ENCODE measurements around the gene RIC1. TPM values are rescaled to one million over a fixed set of nuclear protein-coding genes. Genes with fewer than 3 reads are reported as not detected.
"Not testable (repeated sequence)": the region's sequence is repeated elsewhere in the genome, so short reads cannot be mapped to it uniquely, and the experiment has no call there.

The RIC1 gene
- total RNA-seq, 1 experiment from 2014 or later = 25.5 TPM

DNA sequence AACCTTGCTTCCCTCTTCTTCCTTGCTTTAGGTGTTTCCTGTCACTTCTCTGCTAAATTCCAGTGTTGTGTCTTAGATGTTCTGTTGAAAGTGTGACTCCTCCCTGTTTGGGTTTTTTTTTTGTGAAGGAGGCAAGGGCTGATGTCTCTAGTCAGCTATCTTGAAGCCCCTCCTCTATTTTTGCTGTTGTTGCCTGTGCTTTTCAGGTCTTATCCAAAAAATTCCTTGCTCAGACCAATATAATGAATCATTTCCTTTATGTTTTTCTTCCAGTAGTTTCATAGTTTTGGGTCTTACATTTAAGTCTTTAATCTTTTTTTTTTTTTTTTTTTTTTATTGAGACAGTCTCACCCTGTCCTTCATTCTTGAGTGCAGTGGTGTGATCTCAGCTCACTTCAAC, 22.3 kb downstream of the RIC1 start:
- ATAC-seq (no peak), DNase-seq (ENCODE audit: low read depth, low spot score) (no peak)
- no peak overlapping the region for H3K9ac ChIP-seq (ENCODE audit: low read length)
- intact Hi-C loops (cut with micrococcal nuclease) = no loop called here
- POLR2A ChIA-PET = no interaction called here
- H2AFZ ChIP-seq (ENCODE audit: low read depth, low read length, poor library complexity, severe bottlenecking) = no peak overlapping the region
- peaks cover 0 to 3% of the 10 kb centered on the region in 2 experiments; a peak in 1 of 4 replicates for H3K9me3 ChIP-seq (ENCODE audit: control insufficient read depth in 1 of 2, insufficient read depth in 1 of 2, low read depth in 1 of 2, low read length in 2 of 2)
- no peaks in the 10 kb centered on the region for H3K4me1 ChIP-seq (ENCODE audit: control insufficient read depth in 1 of 2, insufficient read depth in 2 of 2, low read length in 2 of 2)
- 0 out of 2 replicates have a peak, but pooled peaks cover 3% of the 10 kb centered on the region for H4K20me1 ChIP-seq (ENCODE audit: insufficient read depth)
- H3K9me2 ChIP-seq (ENCODE audit: insufficient read depth) = no peaks in the 10 kb centered on the region
- H3K79me2 ChIP-seq (ENCODE audit: insufficient read depth, low read length) = peaks cover 96% of the 10 kb centered on the region
- CTCF ChIA-PET = no interaction called here
- H3K36me3 ChIP-seq (ENCODE audit: control insufficient read depth in 1 of 2, insufficient read depth in 2 of 2, low read length in 2 of 2) = no peaks in the 10 kb centered on the region
- no TSS peak for BruUV-seq (replicated peaks)
- no peak for TF ChIP-seq TCF7L2 (IDR thresholded peaks at IDR 0.05; ENCODE audit: borderline replicate concordance, extremely low read depth, insufficient read depth, insufficient read length)
- no peak for TF ChIP-seq POLR2A (IDR thresholded peaks at IDR 0.05; ENCODE audit: borderline replicate concordance, extremely low read depth, insufficient read depth, insufficient read length)
- H3K4me2 ChIP-seq (ENCODE audit: low read length) = no peak overlapping the region
- no peak overlapping the region for H3K27ac ChIP-seq (ENCODE audit: low read depth, low read length)
- H3K27me3 ChIP-seq (ENCODE audit: insufficient read depth, low read length) = no peaks in the 10 kb centered on the region
- no peak overlapping the region for H3K4me3 ChIP-seq (replicated peaks in 1 of 2; ENCODE audit: low read depth in 1 of 2, low read length in 2 of 2)
- RAD21 ChIA-PET (ENCODE audit: low non-redundant PET in 1 of 2, low total read pairs in 2 of 2, uncharacterized antibody in 2 of 2, unreplicated experiment in 2 of 2) = no interaction called here

DNA sequence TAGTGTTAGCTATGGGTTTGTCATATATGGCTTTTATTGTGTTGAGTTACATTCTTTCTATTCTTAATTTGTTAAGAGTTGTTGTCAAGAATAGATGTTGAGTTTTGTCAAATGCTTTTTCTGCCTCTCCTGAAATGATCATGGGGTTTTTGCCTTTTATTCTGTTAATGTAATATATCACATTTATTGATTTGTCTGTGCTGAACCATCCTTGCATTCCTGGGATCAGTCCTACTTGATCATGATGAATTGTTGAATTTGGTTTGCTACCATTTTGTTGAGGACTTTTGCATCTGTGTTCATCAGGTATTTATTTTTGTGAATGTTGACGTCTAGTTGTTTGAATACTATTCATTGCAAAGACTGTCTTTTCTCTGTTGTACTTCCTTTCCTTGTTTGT, 23.9 kb downstream of the RIC1 start:
- Histone ChIP-seq H3K9ac (ENCODE audit: low read length) (no peak overlapping the region), H3K9me3 (ENCODE audit: control insufficient read depth in 1 of 2, insufficient read depth in 1 of 2, low read depth in 1 of 2, low read length in 2 of 2) (peaks cover 0 to 3% of the 10 kb centered on the region in 2 experiments; a peak in 1 of 4 replicates), H3K27me3 (ENCODE audit: insufficient read depth, low read length) (no peaks in the 10 kb centered on the region), H3K36me3 (ENCODE audit: control insufficient read depth in 1 of 2, insufficient read depth in 2 of 2, low read length in 2 of 2) (no peaks in the 10 kb centered on the region; a peak in 1 of 4 replicates), H3K79me2 (ENCODE audit: insufficient read depth, low read length) (peaks cover 93% of the 10 kb centered on the region), H3K9me2 (ENCODE audit: insufficient read depth) (no peaks in the 10 kb centered on the region), H4K20me1 (ENCODE audit: insufficient read depth) (no peaks in the 10 kb centered on the region), H3K27ac (ENCODE audit: low read depth, low read length) (no peak overlapping the region), H3K4me3 (replicated peaks in 1 of 2; ENCODE audit: low read depth in 1 of 2, low read length in 2 of 2) (no peak overlapping the region), H2AFZ (ENCODE audit: low read depth, low read length, poor library complexity, severe bottlenecking) (no peak overlapping the region), H3K4me2 (ENCODE audit: low read length) (no peak overlapping the region), H3K4me1 (ENCODE audit: control insufficient read depth in 1 of 2, insufficient read depth in 2 of 2, low read length in 2 of 2) (no peaks in the 10 kb centered on the region)
- ChIA-PET RAD21 (ENCODE audit: low non-redundant PET in 1 of 2, low total read pairs in 2 of 2, uncharacterized antibody in 2 of 2, unreplicated experiment in 2 of 2) (no interaction called here), CTCF (no interaction called here), POLR2A (no interaction called here)
- no peak for DNase-seq (ENCODE audit: low read depth, low spot score)
- ATAC-seq = no peak
- intact Hi-C loops (cut with micrococcal nuclease) = no loop called here
- no TSS peak for BruUV-seq (replicated peaks)
- TF ChIP-seq SIN3A (IDR thresholded peaks at IDR 0.05; ENCODE audit: low read depth) = no peak
- no peak for TF ChIP-seq ZNF274 (IDR thresholded peaks at IDR 0.05; ENCODE audit: low read depth, low read length)
- TF ChIP-seq SRF (IDR thresholded peaks at IDR 0.05; ENCODE audit: low read depth) = no peak
- TF ChIP-seq, protein P1, sequence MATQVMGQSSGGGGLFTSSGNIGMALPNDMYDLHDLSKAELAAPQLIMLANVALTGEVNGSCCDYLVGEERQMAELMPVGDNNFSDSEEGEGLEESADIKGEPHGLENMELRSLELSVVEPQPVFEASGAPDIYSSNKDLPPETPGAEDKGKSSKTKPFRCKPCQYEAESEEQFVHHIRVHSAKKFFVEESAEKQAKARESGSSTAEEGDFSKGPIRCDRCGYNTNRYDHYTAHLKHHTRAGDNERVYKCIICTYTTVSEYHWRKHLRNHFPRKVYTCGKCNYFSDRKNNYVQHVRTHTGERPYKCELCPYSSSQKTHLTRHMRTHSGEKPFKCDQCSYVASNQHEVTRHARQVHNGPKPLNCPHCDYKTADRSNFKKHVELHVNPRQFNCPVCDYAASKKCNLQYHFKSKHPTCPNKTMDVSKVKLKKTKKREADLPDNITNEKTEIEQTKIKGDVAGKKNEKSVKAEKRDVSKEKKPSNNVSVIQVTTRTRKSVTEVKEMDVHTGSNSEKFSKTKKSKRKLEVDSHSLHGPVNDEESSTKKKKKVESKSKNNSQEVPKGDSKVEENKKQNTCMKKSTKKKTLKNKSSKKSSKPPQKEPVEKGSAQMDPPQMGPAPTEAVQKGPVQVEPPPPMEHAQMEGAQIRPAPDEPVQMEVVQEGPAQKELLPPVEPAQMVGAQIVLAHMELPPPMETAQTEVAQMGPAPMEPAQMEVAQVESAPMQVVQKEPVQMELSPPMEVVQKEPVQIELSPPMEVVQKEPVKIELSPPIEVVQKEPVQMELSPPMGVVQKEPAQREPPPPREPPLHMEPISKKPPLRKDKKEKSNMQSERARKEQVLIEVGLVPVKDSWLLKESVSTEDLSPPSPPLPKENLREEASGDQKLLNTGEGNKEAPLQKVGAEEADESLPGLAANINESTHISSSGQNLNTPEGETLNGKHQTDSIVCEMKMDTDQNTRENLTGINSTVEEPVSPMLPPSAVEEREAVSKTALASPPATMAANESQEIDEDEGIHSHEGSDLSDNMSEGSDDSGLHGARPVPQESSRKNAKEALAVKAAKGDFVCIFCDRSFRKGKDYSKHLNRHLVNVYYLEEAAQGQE (IDR thresholded peaks at IDR 0.05; ENCODE audit: low read depth) = no peak
- no peak for TF ChIP-seq EZH2 (IDR thresholded peaks at IDR 0.05)
- TF ChIP-seq, protein P2, sequence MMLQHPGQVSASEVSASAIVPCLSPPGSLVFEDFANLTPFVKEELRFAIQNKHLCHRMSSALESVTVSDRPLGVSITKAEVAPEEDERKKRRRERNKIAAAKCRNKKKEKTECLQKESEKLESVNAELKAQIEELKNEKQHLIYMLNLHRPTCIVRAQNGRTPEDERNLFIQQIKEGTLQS (IDR thresholded peaks at IDR 0.05) = no peak
- TF ChIP-seq, protein P3, sequence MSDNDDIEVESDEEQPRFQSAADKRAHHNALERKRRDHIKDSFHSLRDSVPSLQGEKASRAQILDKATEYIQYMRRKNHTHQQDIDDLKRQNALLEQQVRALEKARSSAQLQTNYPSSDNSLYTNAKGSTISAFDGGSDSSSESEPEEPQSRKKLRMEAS (IDR thresholded peaks at IDR 0.05) = no peak
- no peak for TF ChIP-seq JUND (IDR thresholded peaks at IDR 0.05)

DNA sequence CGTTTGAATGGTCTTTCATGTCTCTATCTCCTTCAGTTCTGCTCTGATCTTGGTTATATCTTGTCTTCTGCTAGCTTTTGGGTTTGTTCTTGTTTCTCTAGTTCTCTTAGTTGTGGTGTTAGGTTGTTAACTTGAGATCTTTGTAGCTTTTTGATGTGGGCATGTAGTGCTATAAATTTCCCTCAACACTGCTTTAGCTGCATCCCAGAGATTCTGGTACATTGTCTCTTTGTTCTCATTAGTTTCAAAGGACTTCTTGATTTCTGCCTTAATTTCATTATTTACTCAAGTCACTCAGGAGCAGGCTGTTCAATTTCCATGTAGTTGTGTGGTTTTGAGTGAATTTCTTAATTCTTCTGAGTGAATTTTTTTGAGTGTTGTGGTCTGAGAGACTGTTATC, 33.9 kb downstream of the RIC1 start:
- H3K27me3 ChIP-seq (ENCODE audit: insufficient read depth, low read length); H3K4me2 ChIP-seq (ENCODE audit: low read length); H3K4me1 ChIP-seq (ENCODE audit: control insufficient read depth in 1 of 2, insufficient read depth in 2 of 2, low read length in 2 of 2); RAD21 ChIA-PET (ENCODE audit: low non-redundant PET in 1 of 2, low total read pairs in 2 of 2, uncharacterized antibody in 2 of 2, unreplicated experiment in 2 of 2); BruUV-seq (replicated peaks); H3K9ac ChIP-seq (ENCODE audit: low read length); H3K9me2 ChIP-seq (ENCODE audit: insufficient read depth); H4K20me1 ChIP-seq (ENCODE audit: insufficient read depth); DNase-seq (ENCODE audit: low read depth, low spot score); H3K36me3 ChIP-seq (ENCODE audit: control insufficient read depth in 1 of 2, insufficient read depth in 2 of 2, low read length in 2 of 2); H3K27ac ChIP-seq (ENCODE audit: low read depth, low read length); H2AFZ ChIP-seq (ENCODE audit: low read depth, low read length, poor library complexity, severe bottlenecking); intact Hi-C loops (cut with micrococcal nuclease); CTCF ChIA-PET; ATAC-seq; H3K9me3 ChIP-seq (ENCODE audit: control insufficient read depth in 1 of 2, insufficient read depth in 1 of 2, low read depth in 1 of 2, low read length in 2 of 2); H3K4me3 ChIP-seq (replicated peaks in 1 of 2; ENCODE audit: low read depth in 1 of 2, low read length in 2 of 2): not testable (repeated sequence)
- POLR2A ChIA-PET = interaction anchor here (1.2 kb wide), 1 partner anchor 34 kb away, joined by 3 read pairs; the partner anchor contains the start of gene RIC1
- peaks cover 95% of the 10 kb centered on the region for H3K79me2 ChIP-seq (ENCODE audit: insufficient read depth, low read length)

Measured in HCT116 (cell line).